K562 (cell line): ENCODE data around the gene IMP4. TPM values are rescaled to one million over a fixed set of nuclear protein-coding genes. Genes with fewer than 3 reads are reported as not detected.
A peak's percentile ranks its signal among the peaks of the same experiment; 100 is the strongest.

ENCODE experiments used
- ATAC-seq: fragments of 200-7000 bp; cut with Tn5 transposase; 3 replicates; pipeline ENCODE4 v1.9.1; 2020; ENCODE audit warnings: moderate library complexity
- BruUV-seq: library from RNA; stranded (reverse); fragments of 400-500 nt; replicated peaks from 2 replicates; lab custom pipeline; 2021; lab: Mats Ljungman, UMichigan
- CTCF ChIA-PET: fragments of 300-600 bp; formaldehyde crosslinking; extraction: SDS; loops from one replicate; lab custom pipeline; 2021; ENCODE audit warnings: low intra/inter-chr PET ratio; lab: Yijun Ruan, JAX
- POLR2A ChIA-PET: fragments of 300-600, 350-650 bp; sonication (Branson Sonifier 250); formaldehyde crosslinking; extraction: SDS; loops from one replicate; lab custom pipeline; 2021; ENCODE audit warnings: antibody characterized with exemption, inconsistent platforms; lab: Yijun Ruan, JAX
- DNase-seq, 4 experiments: peaks; one replicate each; pipeline versions ENCODE4 v3.0.0 to v3.0.0-alpha.2; 2011 to 2018; ENCODE audit warnings: low spot score in 3 of 4, mixed read lengths in 3 of 4; ENCODE audit errors: extremely low read depth in 1 of 4
- FAIRE-seq: peaks from 2 replicates; lab custom pipeline; 2011; peaks lifted over from hg19 to GRCh38; lab: Jason Lieb, UNC
- H2AFZ ChIP-seq: 2 replicates; pipeline ENCODE4 v1.6.0; 2011; ENCODE audit warnings: low read depth, low read length, control low read depth, inconsistent platforms
- H3K27ac ChIP-seq: fragments of 200-600 bp; 3 replicates; pipeline ENCODE4 v1.8.0; 2011; ENCODE audit warnings: low read depth, mild to moderate bottlenecking, control low read depth, inconsistent platforms, low read length, moderate library complexity, mixed read lengths; ENCODE audit errors: extremely low read depth
- H3K27me3 ChIP-seq, 2 experiments: fragments of 300-600 bp in 1 of 2; 2 replicates in 1 of 2; 3 replicates in 1 of 2; pipeline versions ENCODE4 v1.6.0 to v1.8.0; 2011; ENCODE audit warnings: inconsistent platforms in 2 of 2, low read length in 2 of 2, mild to moderate bottlenecking in 1 of 2, mixed read lengths in 1 of 2, moderate library complexity in 1 of 2; ENCODE audit not compliant: control insufficient read depth in 2 of 2, insufficient read depth in 2 of 2
- H3K36me3 ChIP-seq: fragments of 300-600 bp; 3 replicates; pipeline ENCODE4 v1.8.0; 2011; ENCODE audit warnings: mild to moderate bottlenecking, low read length, inconsistent platforms; ENCODE audit not compliant: control insufficient read depth, insufficient read depth
- H3K4me1 ChIP-seq, 2 experiments: fragments of 200-600 bp in 1 of 2; replicated peaks in 1 of 2; 2 replicates in 1 of 2; 3 replicates in 1 of 2; pipeline versions ENCODE4 v1.5.1 to v1.8.0; 2011; ENCODE audit warnings: inconsistent platforms in 2 of 2, low read length in 2 of 2, mild to moderate bottlenecking in 1 of 2, mixed read lengths in 1 of 2, moderate library complexity in 1 of 2; ENCODE audit not compliant: control insufficient read depth in 2 of 2, insufficient read depth in 2 of 2
- H3K4me2 ChIP-seq: 2 replicates; pipeline ENCODE4 v1.6.1; 2011; ENCODE audit warnings: low read length, control low read depth, inconsistent platforms, mixed read lengths; ENCODE audit not compliant: insufficient read depth
- H3K4me3 ChIP-seq: fragments of 200-600 bp; sonication (generic), shearing (Covaris generic); 2 replicates; pipeline ENCODE4 v1.5.1; 2016; ENCODE audit warnings: control low read depth, inconsistent platforms
- H3K79me2 ChIP-seq: fragments of 200-600 bp; 3 replicates; pipeline ENCODE4 v1.8.0; 2011; ENCODE audit warnings: low read length, inconsistent platforms; ENCODE audit not compliant: control insufficient read depth, insufficient read depth
- H3K9ac ChIP-seq, 2 experiments: 2 replicates each; pipeline versions ENCODE4 v1.6.0 to v1.6.1; 2011; ENCODE audit warnings: low read depth in 2 of 2, low read length in 2 of 2, control low read depth in 1 of 2, inconsistent platforms in 1 of 2, mild to moderate bottlenecking in 1 of 2, mixed read lengths in 1 of 2; ENCODE audit not compliant: insufficient read depth in 1 of 2
- H3K9me1 ChIP-seq: one replicate; pipeline ENCODE4 v1.6.0; 2011; ENCODE audit warnings: inconsistent platforms, mild to moderate bottlenecking, low read length, moderate library complexity; ENCODE audit not compliant: control insufficient read depth, insufficient read depth
- H3K9me3 ChIP-seq: replicated peaks from 2 replicates; pipeline ENCODE4 v1.5.1; 2011; ENCODE audit warnings: low read depth, low read length, inconsistent platforms; ENCODE audit not compliant: control insufficient read depth, insufficient read depth
- H4K20me1 ChIP-seq: replicated peaks from 2 replicates; pipeline ENCODE4 v1.6.1; 2011; ENCODE audit warnings: low read length, inconsistent platforms, mixed read lengths; ENCODE audit not compliant: control insufficient read depth, insufficient read depth
- ERF ChIP-seq: fragments of 450-650 bp; formaldehyde crosslinking; IDR thresholded peaks from 2 replicates; pipeline ENCODE4 v1.4.0; 2020; ENCODE audit warnings: mild to moderate bottlenecking, mixed read lengths
- MAX ChIP-seq: sonication (generic); formaldehyde crosslinking; IDR thresholded peaks from 2 replicates; pipeline ENCODE4 v1.9.0; 2022; ENCODE audit warnings: mild to moderate bottlenecking, missing genetic modification reagents
- MEIS2 ChIP-seq: fragments of 450-650 bp; IDR thresholded peaks from 2 replicates; pipeline ENCODE4 v1.6.1; 2014; ENCODE audit warnings: mild to moderate bottlenecking; ENCODE audit not compliant: partially characterized antibody
- TRIM24 ChIP-seq, 2 experiments: fragments of 450-650 bp; IDR thresholded peaks; 2 replicates each; pipeline ENCODE4 v1.6.1; 2016
- ZNF586 ChIP-seq: fragments of 450-650 bp; formaldehyde crosslinking; conservative IDR thresholded peaks from 2 replicates; pipeline ENCODE4 v1.4.0; 2020; ENCODE audit warnings: mild to moderate bottlenecking, moderate library complexity
- ZNF75A ChIP-seq: fragments of 450-650 bp; formaldehyde crosslinking; IDR thresholded peaks from 2 replicates; pipeline ENCODE4 v1.4.0; 2020; ENCODE audit warnings: mild to moderate bottlenecking
- WGBS: fragments of 100-300 bp; shearing (Covaris generic); methylation state at CpG from one replicate; pipeline ENCODE4 v1.1.6; 2016; ENCODE audit warnings: low coverage, mixed read lengths; ENCODE audit not compliant: insufficient coverage; ENCODE audit errors: missing lambda C conversion rate; 5-methylcytosine and 5-hydroxymethylcytosine counted together
- in situ Hi-C: fragments of 300-500 bp; cut with MboI; formaldehyde crosslinking; loops from 4 replicates; pipeline ENCODE4 v1.15.0; 2018; ENCODE audit warnings: inconsistent platforms, mixed read lengths
- intact Hi-C: fragments of 100-400 bp; cut with micrococcal nuclease; formaldehyde crosslinking; loops from 2 replicates; pipeline ENCODE4 v1.14.2; 2022
- polyA plus RNA-seq, 8 experiments: library from polyadenylated mRNA; depleted of rRNA in 4 of 8; stranded (reverse) in 5 of 8; unstranded in 3 of 8; fragments of >200 nt; fragmentation: Nextera tagmentation in 2 of 8; fragmentation: Illumina TruSeq in 1 of 8; extraction: Ambion mirVana in 2 of 8; extraction: Trizol in 1 of 8; gene quantifications; 2 replicates each; pipeline versions ENCODE4 v1.2.1 to v1.2.3, GENCODE V29; 2011 to 2014; ENCODE audit warnings: inconsistent platforms in 1 of 8, missing spikeins in 1 of 8
- total RNA-seq, 7 experiments: library from RNA; depleted of rRNA in 6 of 7; stranded (reverse); fragments of >200 nt in 6 of 7; fragmentation: Illumina TruSeq in 2 of 7; extraction: Trizol in 2 of 7; gene quantifications; 2 replicates each; pipeline versions ENCODE4 v1.2.1 to v1.2.3, GENCODE V29; 2011 to 2021; ENCODE audit warnings: low replicate concordance in 1 of 7
- TF ChIP-seq, protein P1 (sequence below), 2 experiments: fragments of 450-650 bp in 1 of 2; sonication (generic) in 1 of 2; formaldehyde crosslinking in 1 of 2; IDR thresholded peaks in 1 of 2; conservative IDR thresholded peaks in 1 of 2; 2 replicates each; pipeline versions ENCODE4 v1.6.1 to v1.8.1; 2016 to 2023; ENCODE audit warnings: mild to moderate bottlenecking in 2 of 2, moderate library complexity in 2 of 2, inconsistent platforms in 1 of 2, missing genetic modification reagents in 1 of 2

IMP4 gene
- total and polyA plus RNA-seq, 9 of the 15 experiments (the other 6 are each of a cell fraction or from before 2014, with no cell fraction given) = 35.4 to 209 (median 100.0) TPM

DNA sequence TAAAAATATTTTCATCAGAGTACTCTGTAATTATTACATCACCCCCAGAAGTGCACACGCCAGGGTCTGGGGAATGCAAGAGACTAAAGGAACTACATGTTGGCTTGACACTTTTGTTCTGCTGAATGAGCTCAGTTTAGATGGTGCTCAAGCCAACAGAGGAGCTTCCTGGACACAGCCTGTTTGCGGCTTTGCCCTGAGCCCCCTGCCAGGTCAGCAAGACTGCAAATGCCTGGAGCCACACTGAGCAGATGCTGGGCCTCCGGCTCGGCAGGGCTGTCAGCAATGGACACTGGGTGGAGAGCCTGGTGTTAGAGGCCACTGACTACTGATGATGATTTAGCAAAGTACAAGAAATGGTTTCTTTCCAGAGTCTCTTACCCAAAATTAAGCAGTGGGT lies 45.1 kb downstream of the IMP4 start:
- Histone ChIP-seq H3K27ac (no peak overlapping the region), H3K9ac (peak overlapping the region in 1 of 2 experiments; percentile 70; a peak in 1 of 4 replicates), H3K4me1 (peaks cover 9 to 18% of the 10 kb centered on the region in 2 experiments; a peak in 4 of 5 replicates), H3K9me3 (no peaks in the 10 kb centered on the region), H2AFZ (peak overlapping the region; percentile 58), H3K9me1 (no peaks in the 10 kb centered on the region), H3K4me2 (no peak overlapping the region), H3K27me3 (no peaks in the 10 kb centered on the region), H3K36me3 (no peaks in the 10 kb centered on the region)
- intact Hi-C loops = no loop called here
- WGBS = 56% methylated on average over 4 of the region's 4 CpGs
- ATAC-seq (no peak), DNase-seq (peak in 1 of 4 experiments; percentile 3), FAIRE-seq (no peak)
- in situ Hi-C loops = loop anchor here (25.0 kb wide), 1 partner anchor 199 kb away; the partner anchor contains the start of gene CFC1
- POLR2A ChIA-PET = interaction anchor here (0.6 to 1.5 kb wide), 2 partner anchors 9 to 44 kb away, joined by 3 to 9 read pairs; no protein-coding TSS in a partner anchor
- TF ChIP-seq TRIM24 (IDR thresholded peaks at IDR 0.05) (no peak), ZNF75A (CRISPR knock-in tag) (no peak), ZNF586 (no peak), ERF (CRISPR knock-in tag) (no peak), MAX (no peak), MEIS2 (no peak)
- TF ChIP-seq, protein P1, sequence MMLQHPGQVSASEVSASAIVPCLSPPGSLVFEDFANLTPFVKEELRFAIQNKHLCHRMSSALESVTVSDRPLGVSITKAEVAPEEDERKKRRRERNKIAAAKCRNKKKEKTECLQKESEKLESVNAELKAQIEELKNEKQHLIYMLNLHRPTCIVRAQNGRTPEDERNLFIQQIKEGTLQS (IDR thresholded peaks at IDR 0.05) = peak; percentile 38; the same call in 1 of the 2 replicates
- TF ChIP-seq, protein P1 (CRISPR knock-in tag; conservative IDR thresholded peaks at IDR 0.05) = no peak
- TF ChIP-seq, all 486 proteins: peak for 1
- H4K20me1 ChIP-seq = no peaks in the 10 kb centered on the region
- no peaks in the 10 kb centered on the region for H3K79me2 ChIP-seq
- BruUV-seq = no TSS peak
- no peak overlapping the region for H3K4me3 ChIP-seq
- CTCF ChIA-PET = no interaction called here
